Islet of Langerhans (tissue), 1 donor: ENCODE data around the gene ERMAP.
"Not testable (repeated sequence)": the region's sequence is repeated elsewhere in the genome, so short reads cannot be mapped to it uniquely, and the experiment has no call there.

ENCODE experiments used
- FAIRE-seq: peaks from one replicate; lab custom pipeline; 2011; peaks lifted over from hg19 to GRCh38; lab: Jason Lieb, UNC

Gene ERMAP

DNA sequence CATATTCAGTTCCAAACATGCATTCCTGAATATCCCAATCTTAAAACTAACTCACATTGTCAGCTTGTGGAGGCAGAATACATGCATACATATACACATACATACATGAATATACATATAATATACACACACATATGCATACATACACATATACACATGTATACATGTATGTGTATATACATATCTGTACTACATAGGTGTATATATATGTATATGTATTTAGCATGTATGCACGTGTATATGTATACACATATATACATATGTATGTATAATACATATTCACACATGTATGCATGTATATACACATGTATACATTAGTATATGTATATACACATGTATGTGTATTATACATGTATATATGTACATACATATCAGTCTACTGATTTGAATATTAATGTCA, 28.3 kb downstream of the ERMAP start:
- no peak for FAIRE-seq

DNA sequence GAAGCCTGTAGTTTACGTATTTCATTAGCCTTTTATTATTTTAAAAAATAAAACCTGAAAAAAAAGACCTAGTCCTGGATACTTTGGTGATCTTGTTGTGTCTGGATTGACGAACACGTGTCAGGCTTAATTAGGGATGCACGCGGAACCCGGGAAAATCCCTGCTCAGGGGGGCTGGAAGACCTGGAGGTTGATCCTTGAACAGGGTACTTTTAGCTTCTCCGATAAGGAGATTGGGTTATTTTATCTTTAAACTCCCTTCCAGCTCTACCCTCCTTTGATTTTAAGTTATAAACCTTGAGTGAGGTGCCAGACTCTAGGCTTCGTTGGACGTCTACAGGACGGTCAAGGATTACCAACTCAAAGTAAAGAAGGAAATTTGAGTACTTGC, 28.9 kb downstream of the ERMAP start:
- no peak for FAIRE-seq

DNA sequence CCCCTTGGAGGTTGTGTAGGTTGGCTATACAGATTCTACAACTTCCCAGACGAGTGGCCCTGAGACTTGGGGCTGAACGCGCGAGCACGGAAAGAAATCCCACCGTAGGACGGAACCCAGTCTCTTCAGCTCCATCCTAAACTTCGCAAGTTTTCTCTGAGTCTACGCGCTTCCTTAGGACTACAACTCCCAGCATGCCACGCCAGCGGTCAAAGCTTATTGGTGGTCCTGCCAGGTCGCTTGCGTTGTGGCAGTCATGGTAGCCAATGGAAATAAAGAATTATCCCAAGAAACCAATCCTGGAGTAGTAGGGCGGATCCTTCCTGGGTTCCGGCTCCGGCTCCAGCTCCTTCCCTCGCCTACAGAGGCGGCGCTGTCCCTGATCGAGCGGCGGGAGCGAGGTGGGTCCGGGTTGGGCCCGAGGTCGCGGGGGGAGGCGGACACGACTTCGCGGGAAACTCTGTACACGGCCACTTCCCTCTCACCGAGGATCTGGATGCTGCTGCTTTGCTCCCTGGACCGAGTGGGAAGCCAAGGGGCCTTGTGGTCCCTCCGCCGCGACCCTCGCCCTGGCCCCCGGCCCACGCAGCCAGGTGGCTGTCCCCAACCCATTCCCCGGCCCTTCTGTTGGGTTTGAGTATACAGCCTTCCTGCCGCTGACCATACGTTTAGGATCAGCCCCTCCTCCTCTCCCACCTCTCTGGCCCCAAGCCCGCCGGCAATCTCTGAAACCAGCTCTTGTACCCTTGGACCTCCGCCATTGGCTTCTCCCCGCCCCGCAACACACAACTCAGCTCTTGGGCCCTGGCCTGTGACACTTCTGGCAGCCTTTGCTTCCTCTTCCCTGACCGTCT, 29.6 kb downstream of the ERMAP start, which contains the start of gene ZNF691:
TSS of gene ZNF691 (plus strand) at position 357 of the 854 bp plus-strand sequence. CDS start 3,046 bp downstream, outside the sequence.
- FAIRE-seq, result peak; percentile 95

DNA sequence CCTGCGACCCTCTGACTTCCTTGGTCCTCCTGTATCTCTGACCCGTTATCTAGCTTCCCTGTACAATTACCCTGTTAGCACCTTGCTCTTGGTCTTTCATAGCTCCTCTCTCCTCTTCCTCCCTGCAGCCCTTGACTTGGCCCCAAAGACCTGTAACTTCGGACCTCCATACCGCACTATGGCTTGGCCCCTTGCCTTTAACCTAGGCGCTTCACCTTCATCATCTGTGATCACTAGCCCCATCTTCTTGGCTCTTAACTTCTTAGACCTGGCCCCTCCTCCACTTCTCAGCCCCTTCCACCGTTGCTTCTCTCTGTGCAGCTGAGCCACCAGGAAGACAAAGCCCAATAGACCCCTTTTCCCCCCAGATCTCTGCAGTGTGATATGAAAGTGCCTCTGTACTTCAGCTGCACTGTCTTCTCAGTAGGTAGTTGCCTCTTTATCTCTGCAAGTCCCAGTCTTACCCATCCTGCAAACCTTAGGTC, 30.2 kb downstream of the ERMAP start:
- FAIRE-seq, result no peak

DNA sequence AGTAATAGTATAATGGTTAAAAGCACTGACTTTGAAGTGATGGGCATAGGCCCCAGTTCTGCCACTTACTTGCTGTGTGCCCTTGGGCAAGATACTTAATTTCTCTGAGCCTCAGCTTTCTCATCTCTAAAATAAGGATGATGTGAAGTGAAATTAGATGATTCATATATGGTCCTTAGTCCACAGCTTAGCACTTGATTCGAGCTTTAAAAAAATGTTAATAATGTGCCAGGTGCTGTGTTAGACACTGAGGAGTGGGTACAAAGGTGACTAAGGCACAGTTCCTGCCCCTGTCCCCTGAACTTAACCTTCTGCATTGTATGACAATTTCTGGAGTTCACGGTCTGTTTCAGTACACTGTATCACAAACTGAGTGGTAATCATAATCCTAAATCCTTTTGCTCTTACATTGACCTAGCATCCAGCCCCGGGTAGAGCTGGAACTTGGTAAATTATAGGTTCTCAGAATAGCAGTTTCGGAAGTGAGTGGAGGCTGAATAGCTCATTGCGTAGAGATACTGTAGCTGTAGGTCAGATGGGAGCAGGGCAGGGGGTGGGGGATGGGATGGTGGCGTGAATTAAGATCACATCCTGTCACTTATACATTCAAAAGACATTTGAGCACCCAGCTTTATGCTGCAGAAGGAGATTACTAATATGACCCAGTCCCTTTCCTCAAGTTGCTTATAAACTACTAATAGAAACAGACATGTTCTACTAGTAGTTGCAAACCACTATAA, 31.0 kb downstream of the ERMAP start:
- FAIRE-seq, result no peak

DNA sequence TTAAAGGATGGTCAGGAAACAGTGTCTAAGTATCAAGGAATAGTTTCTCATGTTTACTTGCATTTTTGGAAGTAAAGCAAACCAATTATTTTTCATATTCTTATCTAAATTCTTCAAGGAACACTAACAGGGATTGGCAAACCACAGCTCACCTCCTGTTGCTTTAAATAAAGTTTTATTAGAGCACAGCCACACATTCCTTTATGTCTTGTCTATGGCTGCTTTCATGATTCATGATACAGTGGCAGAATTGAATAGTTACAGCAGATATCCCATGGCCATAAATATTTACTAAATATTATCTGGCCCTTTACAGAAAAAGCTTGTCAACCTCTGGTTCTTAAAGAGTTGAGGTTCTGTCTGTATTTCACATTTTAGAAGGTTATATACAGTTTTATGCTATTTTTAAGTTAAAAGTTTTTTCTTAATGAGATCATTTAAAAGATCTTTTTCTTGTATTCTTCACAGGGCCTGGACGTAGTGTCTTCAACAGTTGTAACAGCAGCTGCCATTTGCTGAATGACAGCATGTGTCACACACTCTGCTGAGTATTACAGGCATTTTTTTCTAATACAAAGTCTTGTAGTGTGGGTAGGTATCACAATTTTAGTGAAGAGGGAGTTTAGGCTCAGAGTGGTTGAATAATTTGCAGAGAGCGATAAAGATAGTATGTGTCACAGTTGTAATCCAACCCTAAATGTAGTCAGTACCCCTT, 32.1 kb downstream of the ERMAP start:
- FAIRE-seq, result no peak

DNA sequence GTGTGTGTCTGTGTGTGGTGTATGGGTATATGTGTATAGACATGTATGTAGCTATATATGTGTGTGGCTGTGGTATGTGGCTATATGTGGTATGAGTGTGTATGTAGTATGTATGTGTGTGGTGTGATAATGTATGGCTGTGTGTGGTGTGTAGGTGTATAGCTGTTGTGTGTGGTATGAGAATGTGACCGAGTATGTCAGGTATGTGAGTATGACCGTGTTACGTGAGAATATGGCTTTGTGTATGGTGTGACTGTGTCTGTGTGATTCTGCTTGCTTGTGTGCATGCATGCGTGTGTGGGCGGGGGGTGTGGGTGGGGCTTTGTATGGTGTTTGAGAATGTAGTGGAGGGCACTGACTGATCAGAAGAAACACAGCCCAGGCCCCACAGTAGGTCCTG, 33.0 kb downstream of the ERMAP start:
- no peak for FAIRE-seq

DNA sequence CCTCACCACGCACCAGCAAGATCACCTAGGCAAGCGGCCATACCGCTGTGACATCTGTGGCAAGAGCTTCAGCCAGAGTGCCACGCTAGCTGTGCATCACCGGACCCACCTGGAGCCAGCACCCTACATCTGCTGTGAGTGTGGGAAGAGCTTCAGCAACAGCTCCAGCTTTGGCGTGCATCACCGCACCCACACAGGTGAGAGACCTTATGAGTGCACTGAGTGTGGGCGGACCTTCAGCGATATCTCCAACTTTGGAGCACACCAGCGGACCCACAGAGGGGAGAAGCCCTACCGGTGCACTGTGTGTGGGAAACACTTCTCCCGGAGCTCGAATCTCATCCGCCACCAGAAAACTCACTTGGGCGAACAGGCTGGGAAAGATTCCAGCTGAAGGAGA, 34.5 kb downstream of the ERMAP start:
- no peak for FAIRE-seq

DNA sequence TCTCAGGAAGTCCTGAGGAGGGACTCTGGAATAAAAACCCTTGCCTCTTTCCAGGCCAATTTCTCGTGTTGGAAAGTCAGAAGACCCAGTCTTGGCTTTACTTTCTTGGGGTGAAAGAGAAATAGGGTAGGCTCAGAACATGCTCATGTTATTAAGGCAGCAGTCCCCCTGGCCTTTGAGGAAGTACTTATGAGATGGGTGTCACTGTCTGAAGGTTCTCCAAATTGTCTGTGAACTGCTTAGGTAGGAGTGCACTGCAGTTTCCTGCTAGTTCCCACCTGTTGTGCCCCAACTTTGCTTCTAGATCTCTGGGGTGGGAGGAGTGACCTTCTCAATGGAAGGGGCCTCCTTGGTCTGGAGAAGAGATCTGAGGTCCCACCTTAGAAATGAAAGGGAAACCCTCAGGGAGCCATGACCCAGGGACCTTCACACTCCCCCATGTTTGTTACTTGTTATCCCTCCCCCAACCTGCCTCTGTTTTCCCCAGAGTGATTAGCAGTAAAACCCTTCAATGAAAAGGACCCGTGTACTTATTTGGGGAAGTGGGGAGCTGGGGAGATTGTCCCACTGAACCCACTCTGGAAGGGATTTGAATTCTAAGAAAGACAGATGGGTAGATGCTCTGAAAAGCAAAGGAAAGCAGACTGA, 35.2 kb downstream of the ERMAP start:
- FAIRE-seq, result no peak

DNA sequence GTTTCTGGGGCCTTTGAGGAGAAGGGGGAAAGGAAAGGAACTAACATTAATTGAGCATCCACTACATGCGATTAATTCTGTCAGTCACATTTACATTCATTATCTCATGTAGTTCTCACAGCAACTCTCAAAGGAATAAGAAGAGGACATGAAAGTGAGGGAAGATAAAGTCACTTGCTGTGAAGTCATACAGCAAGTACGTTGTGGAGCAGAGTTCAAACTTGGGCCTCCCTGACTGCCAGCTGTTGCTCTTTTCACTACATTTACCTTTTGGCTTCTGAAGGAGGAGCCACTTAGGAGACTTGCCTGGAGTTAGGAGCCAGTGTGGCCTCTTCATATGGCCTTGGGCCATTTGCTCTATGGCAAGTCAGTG, 35.7 kb downstream of the ERMAP start:
- FAIRE-seq, result no peak

DNA sequence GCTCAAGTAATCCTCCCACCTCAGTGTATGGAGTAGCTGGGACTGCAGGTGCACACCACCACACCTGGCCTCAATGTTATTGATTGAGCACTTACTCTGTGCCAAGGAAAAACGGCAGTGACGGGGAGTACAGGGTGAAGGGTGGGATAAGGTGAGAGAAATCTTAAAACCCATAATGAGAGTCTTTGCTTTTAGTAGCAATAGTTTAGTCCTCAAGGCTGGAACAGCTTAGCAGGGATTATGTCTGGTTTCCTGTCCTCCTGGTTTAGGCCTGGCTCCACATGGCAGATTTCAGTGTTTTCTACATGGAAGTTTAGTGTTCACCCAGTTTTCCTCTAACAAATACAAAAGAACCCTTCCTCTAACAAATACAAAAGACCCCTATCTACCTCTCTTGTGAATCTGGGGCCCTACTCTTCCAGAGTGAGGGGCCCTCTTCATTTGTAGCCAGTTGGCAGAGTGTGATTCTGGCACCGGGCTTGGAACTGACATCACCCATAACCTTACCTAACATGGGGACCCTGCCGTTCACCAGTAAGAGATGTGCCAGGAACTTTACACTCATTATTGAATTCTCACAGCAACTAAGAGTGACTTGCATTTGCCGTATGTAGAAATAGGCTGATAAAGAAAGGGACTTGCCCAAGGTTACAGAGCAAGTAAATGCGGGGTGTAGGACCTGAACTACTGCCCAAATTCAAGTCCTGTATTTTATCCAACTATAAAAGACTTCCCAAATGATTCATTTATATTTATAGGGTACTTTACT, 36.4 kb downstream of the ERMAP start:
- no peak for FAIRE-seq

DNA sequence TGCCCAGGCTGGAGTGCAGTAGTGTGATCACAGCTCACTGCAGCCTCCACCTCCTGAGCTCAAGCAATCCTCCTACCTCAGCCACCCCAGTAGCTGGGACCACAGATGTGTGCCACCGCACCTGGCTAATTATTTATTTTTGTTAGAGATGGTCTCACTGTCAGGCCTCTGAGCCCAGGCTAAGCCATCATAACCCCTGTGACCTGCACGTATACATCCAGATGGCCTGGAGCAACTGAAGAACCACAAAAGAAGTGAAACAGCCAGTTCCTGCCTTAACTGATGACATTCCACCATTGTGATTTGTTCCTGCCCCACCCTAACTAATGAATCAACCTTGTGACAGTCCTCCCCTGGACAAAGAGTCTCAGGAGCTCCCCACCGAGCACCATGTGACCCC, 39.6 kb downstream of the ERMAP start:
- not testable (repeated sequence) for FAIRE-seq

DNA sequence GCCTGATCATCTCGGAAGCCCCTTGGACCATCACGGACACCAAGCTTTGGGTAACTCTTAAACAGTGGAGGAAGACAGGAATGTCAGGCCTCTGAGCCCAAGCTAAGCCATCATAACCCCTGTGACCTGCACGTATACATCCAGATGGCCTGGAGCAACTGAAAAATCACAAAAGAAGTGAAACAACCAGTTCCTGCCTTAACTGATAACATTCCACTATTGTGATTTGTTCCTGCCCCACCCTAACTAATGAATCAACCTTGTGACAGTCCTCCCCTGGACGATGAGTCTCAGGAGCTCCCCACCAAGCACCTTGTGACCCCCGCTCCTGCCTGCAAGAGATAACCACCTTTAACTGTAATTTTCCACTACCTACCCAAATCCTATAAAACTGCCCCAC, 42.4 kb downstream of the ERMAP start:
- FAIRE-seq, result not testable (repeated sequence)

DNA sequence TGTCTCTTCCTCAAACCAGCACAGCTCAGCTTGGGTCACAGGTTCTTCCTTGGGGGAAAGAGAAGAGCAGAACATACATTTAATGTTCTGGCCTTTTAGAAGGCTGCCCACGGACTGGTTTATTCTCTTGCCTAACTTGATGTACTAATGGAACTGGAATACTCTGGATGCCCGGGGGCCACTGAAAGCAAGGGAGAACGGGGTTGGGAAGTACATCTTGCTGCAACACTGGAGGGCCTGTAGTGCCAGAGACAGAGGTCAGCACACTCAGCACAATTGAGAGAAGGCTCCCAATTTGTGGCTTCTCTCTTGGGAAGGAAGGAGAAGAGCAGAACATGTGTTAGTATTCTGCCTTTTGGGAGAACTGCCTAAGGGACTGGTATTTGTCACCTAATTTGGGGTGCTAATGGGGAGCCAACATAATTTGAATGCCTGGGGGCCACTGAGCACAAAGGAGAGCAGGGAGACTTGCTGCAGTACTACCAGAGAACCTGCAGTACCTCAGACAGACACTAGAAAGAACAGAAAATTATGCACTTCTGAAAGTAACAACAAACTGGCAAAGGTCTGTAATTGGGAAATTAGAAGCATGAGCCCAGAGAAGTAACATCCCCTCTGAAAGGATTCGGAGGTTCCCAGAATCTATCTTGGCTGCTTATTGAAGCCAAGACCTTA, 43.6 kb downstream of the ERMAP start:
- FAIRE-seq, result no peak

DNA sequence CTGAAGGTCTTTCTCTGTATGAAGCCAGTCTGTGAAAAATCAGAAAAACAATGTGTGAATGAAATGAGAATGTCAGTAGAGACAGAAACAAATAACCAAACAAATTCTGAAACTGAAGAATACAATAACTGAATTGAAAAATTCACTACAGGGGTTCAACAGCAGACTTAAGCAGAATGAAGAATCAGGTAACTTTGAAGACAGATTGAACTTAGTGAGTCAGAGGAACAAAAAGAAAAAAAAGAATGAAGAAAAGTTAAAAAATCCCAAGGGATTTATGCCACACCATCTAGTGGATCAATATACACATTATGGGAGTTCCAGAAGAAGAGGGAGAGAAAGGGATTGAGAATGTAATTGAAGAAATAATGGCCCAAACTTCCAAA, 44.1 kb downstream of the ERMAP start:
- FAIRE-seq, result no peak

DNA sequence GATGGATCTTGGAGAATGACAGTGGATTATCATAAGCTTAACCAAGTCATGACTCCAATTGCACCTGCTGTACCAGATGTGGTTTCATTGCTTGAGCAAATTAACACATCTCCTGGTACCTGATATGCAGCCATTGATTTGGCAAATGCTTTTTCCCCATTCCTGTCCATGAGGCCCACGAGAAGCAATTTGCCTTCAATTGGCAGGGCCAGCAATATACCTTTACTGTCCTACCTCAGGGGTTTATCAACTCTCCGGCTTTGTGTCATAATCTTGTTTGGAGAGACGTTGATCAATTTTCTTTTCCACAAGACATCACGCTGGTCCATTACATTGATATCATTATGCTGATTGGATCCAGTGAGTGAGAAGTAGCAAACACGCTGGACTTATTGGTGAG, 49.6 kb downstream of the ERMAP start:
- no peak for FAIRE-seq

DNA sequence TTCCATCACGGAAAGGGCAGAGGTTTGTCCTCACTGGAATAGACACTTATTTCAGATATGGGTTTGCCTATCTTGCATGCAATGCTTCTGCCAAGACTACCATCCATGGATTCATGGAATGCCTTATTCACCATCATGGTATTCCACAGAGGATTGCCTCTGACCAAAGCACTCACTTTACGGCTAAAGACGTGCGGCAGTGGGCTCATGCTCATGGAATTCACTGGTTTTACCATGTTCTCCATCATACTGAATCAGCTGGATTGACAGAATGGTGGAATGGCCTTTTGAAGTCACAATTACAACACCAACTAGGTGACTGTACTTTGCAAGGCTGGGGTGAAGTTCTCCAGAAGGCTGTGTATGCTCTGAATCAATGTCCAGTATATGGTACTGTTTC, 51.5 kb downstream of the ERMAP start:
- FAIRE-seq, result not testable (repeated sequence)

DNA sequence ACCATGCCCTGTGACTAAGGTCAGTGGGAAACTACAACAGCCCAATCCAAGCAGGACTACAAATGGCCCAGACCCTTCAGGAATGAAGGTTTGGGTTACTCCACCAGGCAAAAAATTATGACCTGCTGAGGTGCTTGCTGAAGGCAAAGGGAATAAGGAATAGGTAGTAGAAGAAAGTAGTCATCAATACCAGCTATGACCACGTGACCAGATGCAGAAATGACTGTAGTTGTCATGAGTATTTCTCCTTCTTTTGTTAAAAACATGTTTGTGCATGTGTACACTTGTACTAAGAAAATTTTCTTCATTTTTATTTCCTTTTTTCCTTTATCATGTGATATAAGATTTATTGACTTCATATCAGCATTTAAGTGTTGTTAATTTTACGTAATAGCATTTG, 52.3 kb downstream of the ERMAP start:
- FAIRE-seq, result not testable (repeated sequence)

DNA sequence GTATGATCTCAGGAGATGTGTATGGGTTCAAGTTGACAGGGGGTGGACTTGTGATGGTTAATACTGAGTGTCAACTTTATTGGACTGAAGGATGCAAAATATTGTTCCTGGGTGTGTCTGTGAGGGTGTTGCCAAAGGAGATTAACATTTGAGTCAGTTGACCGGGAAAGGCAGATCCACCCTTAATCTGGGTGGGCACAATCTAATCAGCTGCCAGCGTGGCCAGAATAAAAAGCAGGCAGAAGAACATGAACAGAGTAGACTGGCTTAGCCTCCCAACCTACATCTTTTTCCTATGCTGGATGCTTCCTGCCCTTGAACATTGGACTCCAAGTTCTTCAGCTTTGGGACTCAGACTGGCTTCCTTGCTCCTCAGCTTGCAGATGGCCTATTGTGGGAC, 52.8 kb downstream of the ERMAP start:
- not testable (repeated sequence) for FAIRE-seq

DNA sequence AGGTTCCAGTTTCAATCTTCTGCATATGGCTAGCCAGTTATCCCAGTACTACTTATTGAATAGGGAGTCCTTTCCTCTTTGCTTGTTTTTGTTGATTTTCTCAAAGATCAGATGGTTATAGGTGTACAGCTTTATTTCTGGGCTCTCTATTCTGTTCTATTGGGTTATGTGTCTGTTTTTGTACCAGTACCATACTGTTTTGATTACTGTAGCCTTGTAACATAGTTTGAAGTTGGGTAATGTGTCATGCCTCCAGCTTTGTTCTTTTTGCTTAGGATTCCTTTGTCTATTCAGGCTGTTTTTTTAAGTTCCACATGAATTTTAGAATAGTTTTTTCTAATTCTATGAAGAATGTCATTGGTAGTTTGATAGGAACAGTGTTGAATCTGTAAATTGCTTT, 56.2 kb downstream of the ERMAP start:
- not testable (repeated sequence) for FAIRE-seq

DNA sequence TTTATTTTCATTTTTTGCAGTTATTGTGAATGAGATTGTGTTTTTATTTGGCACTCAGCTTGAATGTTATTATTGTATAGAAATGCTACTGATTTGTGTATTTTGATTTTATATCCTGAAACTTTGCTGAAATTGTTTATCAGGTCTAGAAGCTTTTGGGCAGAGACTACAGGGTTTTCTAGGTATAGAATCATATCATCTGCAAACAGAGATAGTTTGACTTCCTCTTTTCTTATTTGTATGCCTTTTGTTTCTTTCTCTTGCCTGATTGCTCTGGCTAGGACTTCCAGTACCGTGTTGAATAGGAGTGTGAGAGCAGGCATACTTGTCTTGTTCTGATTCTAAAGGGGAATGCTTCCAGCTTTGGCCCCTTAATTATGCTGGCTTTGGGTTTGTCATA, 56.7 kb downstream of the ERMAP start:
- FAIRE-seq, result no peak
